ENCODE measurements around the gene MYO10.
"Not testable (repeated sequence)": the region's sequence is repeated elsewhere in the genome, so short reads cannot be mapped to it uniquely, and the experiment has no call there.

Gene MYO10

GRCh38 chr5:16744164-16744880 is 191.8 kb downstream of the MYO10 start:
- peak; percentile 32 for DNase-seq (ENCODE audit: low read depth, low spot score)

GRCh38 chr5:16742938-16743337 is 193.2 kb downstream of the MYO10 start:
- no peak for DNase-seq (ENCODE audit: low read depth, low spot score)

- no peak for DNase-seq (ENCODE audit: low read depth, low spot score)
These were observed 195.2 kb downstream of the MYO10 start for GRCh38 chr5:16740811-16741392.

- no peak for DNase-seq (ENCODE audit: low read depth, low spot score)
These were observed 195.8 kb downstream of the MYO10 start for GRCh38 chr5:16740066-16740810.

- DNase-seq (ENCODE audit: low read depth, low spot score) = not testable (repeated sequence)
These were observed 197.7 kb downstream of the MYO10 start for GRCh38 chr5:16738393-16738792.

- peak; percentile 77 for DNase-seq (ENCODE audit: low read depth, low spot score)
These were observed 198.3 kb downstream of the MYO10 start for GRCh38 chr5:16737620-16738364.

GRCh38 chr5:16737209-16737608 is 198.9 kb downstream of the MYO10 start:
- DNase-seq (ENCODE audit: low read depth, low spot score) = no peak

GRCh38 chr5:16736158-16736995 is 199.7 kb downstream of the MYO10 start:
- peak; percentile 84 for DNase-seq (ENCODE audit: low read depth, low spot score)

- no peak for DNase-seq (ENCODE audit: low read depth, low spot score)
These were observed 200.7 kb downstream of the MYO10 start for GRCh38 chr5:16735101-16736060.

- peak; percentile 65 for DNase-seq (ENCODE audit: low read depth, low spot score)
These were observed 202.6 kb downstream of the MYO10 start for GRCh38 chr5:16733331-16734006.

GRCh38 chr5:16732356-16732755 is 203.7 kb downstream of the MYO10 start:
- DNase-seq (ENCODE audit: low read depth, low spot score) = no peak

GRCh38 chr5:16727755-16728325 is 208.2 kb downstream of the MYO10 start:
- no peak for DNase-seq (ENCODE audit: low read depth, low spot score)

- DNase-seq (ENCODE audit: low read depth, low spot score) = no peak
These were observed 209.5 kb downstream of the MYO10 start for GRCh38 chr5:16726538-16726946.

GRCh38 chr5:16725575-16725974 is 210.5 kb downstream of the MYO10 start:
- no peak for DNase-seq (ENCODE audit: low read depth, low spot score)

GRCh38 chr5:16723821-16724220 is 212.3 kb downstream of the MYO10 start:
- DNase-seq (ENCODE audit: low read depth, low spot score) = no peak

- no peak for DNase-seq (ENCODE audit: low read depth, low spot score)
These were observed 214.0 kb downstream of the MYO10 start for GRCh38 chr5:16722097-16722495.

GRCh38 chr5:16721151-16722096 is 214.7 kb downstream of the MYO10 start:
- no peak for DNase-seq (ENCODE audit: low read depth, low spot score)

- peak; percentile 47 for DNase-seq (ENCODE audit: low read depth, low spot score)
These were observed 218.1 kb downstream of the MYO10 start for GRCh38 chr5:16718036-16718435.

Data from ELF-1 (cell line).